NCI-H2107 treated with DMSO at 0.1 percent for 48 hours (cell line): ENCODE data around the gene TEX13B.

Experiments
- DNase-seq: peaks from one replicate; lab custom pipeline; 2025; ENCODE audit not compliant: unreplicated experiment; lab: John Stamatoyannopoulos, UW

The TEX13B gene

DNA sequence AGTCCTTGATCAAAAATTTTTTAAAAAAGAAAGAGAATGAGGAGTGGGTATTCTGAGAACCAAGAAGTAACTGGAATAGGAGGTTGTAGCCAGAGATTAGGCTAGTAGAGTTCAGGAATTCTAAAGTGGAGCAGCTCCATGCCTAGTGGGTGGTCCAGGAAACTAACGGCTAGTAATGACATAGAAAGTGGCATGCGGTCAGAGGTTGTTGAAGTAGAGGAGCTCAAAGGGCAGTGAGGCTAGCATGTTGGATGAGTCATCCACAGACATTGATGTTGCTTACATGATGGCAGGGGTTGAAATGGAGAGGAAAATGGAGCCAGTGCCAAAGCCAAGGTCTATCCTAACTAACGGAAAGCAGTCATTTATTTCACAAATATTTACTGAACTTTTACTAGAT is 42.1 kb downstream of the TEX13B start:
- no peak for DNase-seq

DNA sequence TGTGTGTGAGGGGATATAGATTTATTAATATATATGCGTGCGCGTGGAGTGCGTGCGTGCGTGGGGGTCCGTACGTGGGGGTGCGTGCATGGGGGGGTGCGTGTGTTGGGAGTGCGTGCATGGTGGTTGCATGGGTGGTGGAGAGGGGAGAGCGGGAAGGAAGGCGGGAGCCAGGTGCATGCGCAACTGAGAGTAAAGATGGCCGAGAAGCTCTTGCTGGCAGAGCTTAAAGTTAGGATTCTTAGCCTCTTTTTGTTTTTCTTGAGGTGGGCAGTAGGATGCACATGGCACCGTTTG is 45.8 kb downstream of the TEX13B start:
- DNase-seq, result no peak

DNA sequence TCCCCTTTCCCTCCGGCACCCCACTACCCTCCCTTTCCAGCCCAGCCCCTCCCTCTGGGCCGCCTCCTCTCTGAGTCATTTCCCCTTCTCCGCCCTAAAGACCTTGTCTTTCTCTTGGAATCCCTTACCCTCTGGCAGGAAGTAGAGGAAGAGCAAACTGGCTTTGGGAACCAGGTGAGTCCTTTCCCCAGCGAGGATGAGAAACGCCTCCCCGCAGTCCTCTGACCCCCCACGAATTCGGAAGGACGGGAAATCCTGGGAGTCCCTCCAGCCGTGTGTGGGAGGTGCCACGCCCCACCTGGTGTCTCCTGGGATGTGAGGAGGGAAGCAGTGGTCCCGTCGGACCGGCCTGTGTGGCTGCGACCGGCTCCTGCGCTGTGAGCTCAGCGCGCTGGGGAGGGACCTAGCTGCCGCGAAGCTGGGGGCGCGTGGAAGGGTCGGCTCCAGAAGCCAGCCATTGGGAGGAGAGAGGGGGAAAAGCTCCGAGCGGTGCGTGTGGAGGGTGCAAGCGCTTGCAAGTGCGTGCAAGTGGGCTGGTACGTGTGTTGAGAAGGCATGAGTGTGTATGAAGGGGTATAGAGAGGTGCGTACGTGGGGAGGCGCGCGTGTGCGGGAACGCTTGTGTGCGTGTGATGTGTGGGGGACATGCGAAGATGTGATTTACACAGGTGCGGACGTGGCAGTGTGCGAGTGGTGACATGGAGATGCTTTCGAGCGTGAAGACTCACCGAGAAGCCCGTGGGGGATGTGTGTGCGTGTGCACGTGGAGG is 46.3 kb downstream of the TEX13B start:
- DNase-seq, result no peak

DNA sequence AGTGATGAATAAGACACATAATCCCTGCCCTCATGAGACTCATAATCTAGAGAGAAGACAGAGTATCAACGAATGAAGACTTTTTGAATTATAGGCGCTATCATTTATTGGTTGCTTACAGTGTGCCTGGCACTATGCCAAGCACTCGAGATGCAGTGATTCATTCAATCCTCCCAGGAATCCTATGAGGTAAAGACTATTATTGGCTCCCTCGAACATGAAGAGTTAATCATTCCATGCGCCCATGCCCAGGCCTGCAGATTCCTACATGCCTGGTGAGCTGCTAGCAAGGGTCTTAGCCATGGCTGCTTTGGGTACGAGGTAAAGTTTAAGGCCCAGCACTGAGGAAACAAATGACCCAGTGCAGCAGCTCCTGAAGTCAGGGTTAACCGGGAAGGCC is 47.0 kb downstream of the TEX13B start:
- DNase-seq, result no peak

DNA sequence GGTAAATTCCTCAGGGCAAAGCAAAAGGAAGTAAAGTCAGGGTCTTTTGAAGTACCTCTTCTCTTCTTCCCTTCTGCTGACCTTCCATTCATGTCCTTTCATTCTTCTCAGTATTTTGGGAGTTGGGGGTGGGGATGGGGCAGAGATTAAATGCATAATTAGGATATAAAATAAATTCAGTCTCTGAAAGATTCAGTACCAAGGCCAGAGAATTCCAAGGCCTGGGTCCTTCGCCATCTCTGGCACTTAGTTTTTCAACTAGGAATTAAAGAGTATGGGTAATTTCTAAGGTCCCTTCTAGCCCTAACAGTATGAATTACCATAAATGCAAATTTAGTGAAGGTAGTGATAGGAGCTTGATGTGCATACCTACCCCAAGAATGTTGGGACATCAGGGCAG is 47.9 kb downstream of the TEX13B start:
- DNase-seq, result no peak
